Kidney (tissue), 14 donors: ENCODE data around the gene EPS8. TPM values are rescaled to one million over a fixed set of nuclear protein-coding genes. Genes with fewer than 3 reads are reported as not detected.
A peak's percentile ranks its signal among the peaks of the same experiment; 100 is the strongest.

Source experiments
- DNase-seq, 5 donors: peaks; one replicate each; pipeline ENCODE4 v3.0.0-alpha.2; 2013 to 2020
- FAIRE-seq: peaks from 2 replicates; lab custom pipeline; 2012; peaks lifted over from hg19 to GRCh38; lab: Jason Lieb, UNC
- H3K27ac ChIP-seq, 2 donors: one replicate each; pipeline ENCODE4 v1.7.0; 2013; ENCODE audit warnings: low read depth in 2 of 2, low read length in 2 of 2, inconsistent platforms in 1 of 2
- H3K27me3 ChIP-seq: one replicate; pipeline ENCODE4 v1.7.1; 2013; ENCODE audit warnings: low read length, inconsistent platforms; ENCODE audit not compliant: control insufficient read depth, insufficient read depth
- H3K36me3 ChIP-seq, 3 donors: one replicate each; pipeline versions ENCODE4 v1.7.0 to v1.7.1; 2013; ENCODE audit warnings: low read length in 3 of 3, control low read depth in 1 of 3, inconsistent platforms in 1 of 3; ENCODE audit not compliant: insufficient read depth in 3 of 3, control insufficient read depth in 2 of 3
- H3K4me1 ChIP-seq, 3 donors: one replicate each; pipeline versions ENCODE4 v1.7.0 to v1.7.1; 2013; ENCODE audit warnings: low read length in 3 of 3, inconsistent platforms in 1 of 3, low read depth in 1 of 3; ENCODE audit not compliant: control insufficient read depth in 2 of 3, insufficient read depth in 2 of 3
- H3K4me3 ChIP-seq, 3 donors: one replicate each; pipeline versions ENCODE4 v1.7.0 to v1.8.1; 2013; ENCODE audit warnings: low read length in 3 of 3, control low read depth in 1 of 3, inconsistent platforms in 1 of 3
- H3K9ac ChIP-seq, 3 donors: one replicate each; pipeline versions ENCODE4 v1.7.0 to v1.7.1; 2013; ENCODE audit warnings: low read length in 3 of 3, control low read depth in 1 of 3, inconsistent platforms in 1 of 3
- H3K9me3 ChIP-seq, 3 donors: one replicate each; pipeline versions ENCODE4 v1.7.0 to v1.7.1; 2013; ENCODE audit warnings: low read length in 3 of 3, control low read depth in 1 of 3, inconsistent platforms in 1 of 3; ENCODE audit not compliant: control insufficient read depth in 2 of 3, insufficient read depth in 1 of 3
- CTCF ChIP-seq: IDR thresholded peaks from 3 replicates; pipeline ENCODE4 v1.5.1; 2012; ENCODE audit warnings: mild to moderate bottlenecking, moderate library complexity, borderline replicate concordance; ENCODE audit not compliant: insufficient read depth; ENCODE audit errors: extremely low read depth
- intact Hi-C: fragments of 100-400 bp; cut with DNase I; formaldehyde crosslinking; loops from one replicate; pipeline ENCODE4 v1.11.1; 2022
- polyA plus RNA-seq: library from polyadenylated mRNA; stranded (reverse); fragments of 350-450 nt; fragmentation: Illumina TruSeq; extraction: RNeasy Lipid Tissue Mini Kit (QIAGEN cat#74804); gene quantifications from one replicate; pipeline ENCODE4 v1.2.3, GENCODE V29; 2014; ENCODE audit warnings: low read depth, low replicate concordance; ENCODE audit not compliant: insufficient read depth
- total RNA-seq: library from RNA; stranded (reverse); fragmentation: NEBNext Ultra II Directional; extraction: Animal tissue kit (Norgen Biotek cat#: 25700); gene quantifications from one replicate; pipeline ENCODE4 v1.2.1, GENCODE V29; 2021
- donor health status: control.
- donor health status: control.
- donor health status: control.
- donor health status: control.
- donor health status: control.
- donor health status: DM: yes; HTN: yes; CAD: no.
- donor health status: Normal renal cell carcinoma (clear cell type).

Gene EPS8
- total and polyA plus RNA-seq, 2 donors from 2014 or later = 33.9 to 80.3 TPM

GRCh38 chr12:15757553-15758255 lies 31.5 kb downstream of the EPS8 start:
- Histone ChIP-seq H3K4me1 (peaks cover 0 to 2% (median 0%) of the 10 kb centered on the region in 3 donors), H3K4me3 (no peak overlapping the region), H3K36me3 (no peaks in the 10 kb centered on the region), H3K9ac (no peak overlapping the region), H3K9me3 (no peaks in the 10 kb centered on the region), H3K27me3 (no peaks in the 10 kb centered on the region), H3K27ac (no peak overlapping the region)
- intact Hi-C loops = no loop called here
- DNase-seq (peak in 1 of 5 donors; percentile 13), FAIRE-seq (no peak)
- no peak for TF ChIP-seq CTCF

- no peak overlapping the region for H3K9ac ChIP-seq
- FAIRE-seq (peak; percentile 17), DNase-seq (no peak)
- intact Hi-C loops = no loop called here
- no peaks in the 10 kb centered on the region for H3K27me3 ChIP-seq
- TF ChIP-seq CTCF = no peak
- no peak overlapping the region for H3K27ac ChIP-seq
- H3K4me3 ChIP-seq = no peak overlapping the region
- peaks cover 0 to 2% (median 0%) of the 10 kb centered on the region in 3 donors for H3K4me1 ChIP-seq
- H3K36me3 ChIP-seq = no peaks in the 10 kb centered on the region
- H3K9me3 ChIP-seq = no peaks in the 10 kb centered on the region
Observed at GRCh38 chr12:15756822-15757221, 32.4 kb downstream of the EPS8 start.

GRCh38 chr12:15754233-15754632 lies 35.0 kb downstream of the EPS8 start:
- peaks cover 0 to 6% (median 0%) of the 10 kb centered on the region in 3 donors for H3K4me1 ChIP-seq
- FAIRE-seq = no peak
- TF ChIP-seq CTCF = no peak

GRCh38 chr12:15752785-15753184 lies 36.4 kb downstream of the EPS8 start:
- FAIRE-seq = no peak
- no peaks in the 10 kb centered on the region for H3K36me3 ChIP-seq
- H3K4me3 ChIP-seq = no peak overlapping the region
- H3K27ac ChIP-seq = no peak overlapping the region
- H3K9me3 ChIP-seq = no peaks in the 10 kb centered on the region
- H3K9ac ChIP-seq = no peak overlapping the region
- peaks cover 0 to 5% (median 0%) of the 10 kb centered on the region in 3 donors for H3K4me1 ChIP-seq
- H3K27me3 ChIP-seq = no peaks in the 10 kb centered on the region
- no peak for TF ChIP-seq CTCF
- DNase-seq = no peak
- intact Hi-C loops = no loop called here

More at GRCh38 chr12:15754233-15754632, 35.0 kb downstream of the EPS8 start:
- intact Hi-C loops = no loop called here
- Histone ChIP-seq H3K27ac (no peak overlapping the region), H3K9ac (no peak overlapping the region), H3K36me3 (no peaks in the 10 kb centered on the region), H3K9me3 (no peaks in the 10 kb centered on the region), H3K27me3 (no peaks in the 10 kb centered on the region), H3K4me3 (no peak overlapping the region)
- DNase-seq = no peak
